Right atrium auricular region (tissue), 2 donors: Measurements from ENCODE around the gene SYT8. TPM values are rescaled to one million over a fixed set of nuclear protein-coding genes. Genes with fewer than 3 reads are reported as not detected.
"Not testable (repeated sequence)": the region's sequence is repeated elsewhere in the genome, so short reads cannot be mapped to it uniquely, and the experiment has no call there.

ENCODE experiments used
- DNase-seq: peaks from one replicate; pipeline ENCODE4 v3.0.0-alpha.2; 2019; ENCODE audit warnings: low spot score
- H3K27ac ChIP-seq, 2 donors: fragments of 200-600 bp; sonication (generic); 1 replicate in 1 of 2; 2 replicates in 1 of 2; pipeline ENCODE4 v1.5.1; 2016 to 2019
- H3K27me3 ChIP-seq, 2 donors: fragments of 200-600 bp; sonication (generic); one replicate each; pipeline versions ENCODE4 v1.5.1 to v1.6.0; 2017 to 2019
- H3K36me3 ChIP-seq: fragments of 200-600 bp; sonication (generic); one replicate; pipeline ENCODE4 v1.5.1; 2016
- H3K4me1 ChIP-seq, 2 donors: fragments of 200-600 bp; sonication (generic); one replicate each; pipeline versions ENCODE4 v1.5.1 to v1.6.0; 2017 to 2019
- H3K4me3 ChIP-seq, 2 donors: fragments of 200-600 bp; sonication (generic); 1 replicate in 1 of 2; 2 replicates in 1 of 2; pipeline ENCODE4 v1.5.1; 2017 to 2019; ENCODE audit warnings: mild to moderate bottlenecking in 1 of 2, moderate library complexity in 1 of 2
- H3K9me3 ChIP-seq, 2 donors: fragments of 200-600 bp; sonication (generic); one replicate each; pipeline ENCODE4 v1.5.1; 2019
- CTCF ChIP-seq, 2 donors: fragments of 200-600 bp; sonication (generic); IDR thresholded peaks; one replicate each; pipeline ENCODE4 v1.5.1; 2019; ENCODE audit warnings: antibody characterized with exemption in 2 of 2
- microRNA-seq, 2 donors: library from miRNA; unstranded; fragments of <30 nt; microRNA quantifications; one replicate each; pipeline ENCODE4, GENCODE V29; 2016 to 2017; ENCODE audit warnings: borderline number of aligned reads in 2 of 2, borderline replicate concordance in 1 of 2
- total RNA-seq, 2 donors: library from RNA; depleted of rRNA; stranded (reverse); fragments of >200 nt; gene quantifications; one replicate each; pipeline ENCODE4 v1.1.0, GENCODE V29; 2016

SYT8 gene
- total RNA-seq, 2 donors from 2014 or later = not detected

GRCh38 chr11:1883346-1884302 is 48.8 kb downstream of the SYT8 start:
- Histone ChIP-seq H3K27me3 (no peaks in the 10 kb centered on the region), H3K36me3 (peaks cover 17% of the 10 kb centered on the region), H3K4me3 (no peak overlapping the region), H3K4me1 (peaks cover 0 to 44% of the 10 kb centered on the region in 2 donors), H3K9me3 (no peaks in the 10 kb centered on the region), H3K27ac (peak overlapping the region in 1 of 2 donors; percentile 91)
- no peak for TF ChIP-seq CTCF (IDR thresholded peaks at IDR 0.05)
- no peak for DNase-seq

- Histone ChIP-seq H3K4me1 (peaks cover 0 to 43% of the 10 kb centered on the region in 2 donors), H3K27ac (no peak overlapping the region), H3K36me3 (peaks cover 18% of the 10 kb centered on the region), H3K27me3 (no peaks in the 10 kb centered on the region), H3K4me3 (no peak overlapping the region), H3K9me3 (no peaks in the 10 kb centered on the region)
- DNase-seq = no peak
- TF ChIP-seq CTCF (IDR thresholded peaks at IDR 0.05) = no peak
Measured at GRCh38 chr11:1884303-1884700, 49.5 kb downstream of the SYT8 start.

- not testable (repeated sequence) for H3K27me3 ChIP-seq, H3K4me3 ChIP-seq, H3K27ac ChIP-seq, H3K9me3 ChIP-seq, DNase-seq
- peaks cover 0 to 21% of the 10 kb centered on the region in 2 donors for H3K4me1 ChIP-seq
- H3K36me3 ChIP-seq = peaks cover 18% of the 10 kb centered on the region
Measured at GRCh38 chr11:1886551-1886950, 51.8 kb downstream of the SYT8 start.

Small RNAs within 50 kb of the gene (microRNA-seq; reads per million reads assigned to microRNA genes)
- gene MIR4298 (0 reads per million in 2 donors), gene MIR7847 (0 reads per million in 2 donors)

Other genes starting within 250 kb of the SYT8 start
- gene KRTAP5-1, start 249.7 kb upstream of the SYT8 start, total RNA-seq = not detected
- not detected for gene KRTAP5-2, start 236.7 kb upstream of the SYT8 start, total RNA-seq
- not detected for gene KRTAP5-3, start 226.5 kb upstream of the SYT8 start, total RNA-seq
- gene KRTAP5-4, start 212.9 kb upstream of the SYT8 start, total RNA-seq = not detected
- not detected for gene KRTAP5-5, start 205.2 kb upstream of the SYT8 start, total RNA-seq
- not detected for gene KRTAP5-6, start 137.8 kb upstream of the SYT8 start, total RNA-seq
- under 1 TPM; 0.37 to 0.47 TPM for gene IFITM10, start 84.4 kb upstream of the SYT8 start, total RNA-seq
- gene CTSD, start 71.1 kb upstream of the SYT8 start, total RNA-seq = 1,000 to 10,000 TPM in 1 of 2 donors, 100 to 1,000 TPM in 1; 782 to 1,042 TPM
- gene TNNI2, start 4.0 kb downstream of the SYT8 start, total RNA-seq = not detected
- gene LSP1, start 18.1 kb downstream of the SYT8 start, total RNA-seq = 10 to 100 TPM in 1 of 2 donors, 1 to 10 TPM in 1; 7.9 to 12.1 TPM
- under 1 TPM in 1 of 2 donors, not detected in 1; 0.33 TPM for gene PRR33, start 56.9 kb downstream of the SYT8 start, total RNA-seq
- gene TNNT3, start 84.7 kb downstream of the SYT8 start, total RNA-seq = 10 to 100 TPM; 12.8 to 16.4 TPM
- gene MRPL23, start 112.3 kb downstream of the SYT8 start, total RNA-seq = 100 to 1,000 TPM; 128 to 210 TPM
- 100 to 1,000 TPM; 449 to 551 TPM for gene H19, start 162.9 kb downstream of the SYT8 start, total RNA-seq